CD4-positive, alpha-beta T cell treated with Interleukin-12 subunit alpha and Interleukin-12 subunit beta, for 1 hour (primary cell): Measurements from ENCODE around the gene GRIN1.

Source experiments
- DNase-seq: peaks from one replicate; pipeline ENCODE4 v3.0.0-alpha.2; 2020

GRIN1 gene

GRCh38 chr9:137166380-137167229 lies 27.7 kb downstream of the GRIN1 start:
- DNase-seq: no peak

DNA sequence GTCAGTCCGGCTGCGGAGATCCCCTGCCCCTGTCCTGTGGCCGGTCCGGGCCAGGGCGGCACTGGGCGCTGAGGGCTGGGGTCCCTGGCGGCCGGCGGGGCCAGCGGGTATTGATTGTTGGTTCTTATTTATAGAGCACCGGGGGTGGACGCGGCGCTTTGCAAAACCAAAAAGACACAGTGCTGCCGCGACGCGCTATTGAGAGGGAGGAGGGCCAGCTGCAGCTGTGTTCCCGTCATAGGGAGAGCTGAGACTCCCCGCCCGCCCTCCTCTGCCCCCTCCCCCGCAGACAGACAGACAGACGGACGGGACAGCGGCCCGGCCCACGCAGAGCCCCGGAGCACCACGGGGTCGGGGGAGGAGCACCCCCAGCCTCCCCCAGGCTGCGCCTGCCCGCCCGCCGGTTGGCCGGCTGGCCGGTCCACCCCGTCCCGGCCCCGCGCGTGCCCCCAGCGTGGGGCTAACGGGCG lies 28.4 kb downstream of the GRIN1 start:
- no peak for DNase-seq

DNA sequence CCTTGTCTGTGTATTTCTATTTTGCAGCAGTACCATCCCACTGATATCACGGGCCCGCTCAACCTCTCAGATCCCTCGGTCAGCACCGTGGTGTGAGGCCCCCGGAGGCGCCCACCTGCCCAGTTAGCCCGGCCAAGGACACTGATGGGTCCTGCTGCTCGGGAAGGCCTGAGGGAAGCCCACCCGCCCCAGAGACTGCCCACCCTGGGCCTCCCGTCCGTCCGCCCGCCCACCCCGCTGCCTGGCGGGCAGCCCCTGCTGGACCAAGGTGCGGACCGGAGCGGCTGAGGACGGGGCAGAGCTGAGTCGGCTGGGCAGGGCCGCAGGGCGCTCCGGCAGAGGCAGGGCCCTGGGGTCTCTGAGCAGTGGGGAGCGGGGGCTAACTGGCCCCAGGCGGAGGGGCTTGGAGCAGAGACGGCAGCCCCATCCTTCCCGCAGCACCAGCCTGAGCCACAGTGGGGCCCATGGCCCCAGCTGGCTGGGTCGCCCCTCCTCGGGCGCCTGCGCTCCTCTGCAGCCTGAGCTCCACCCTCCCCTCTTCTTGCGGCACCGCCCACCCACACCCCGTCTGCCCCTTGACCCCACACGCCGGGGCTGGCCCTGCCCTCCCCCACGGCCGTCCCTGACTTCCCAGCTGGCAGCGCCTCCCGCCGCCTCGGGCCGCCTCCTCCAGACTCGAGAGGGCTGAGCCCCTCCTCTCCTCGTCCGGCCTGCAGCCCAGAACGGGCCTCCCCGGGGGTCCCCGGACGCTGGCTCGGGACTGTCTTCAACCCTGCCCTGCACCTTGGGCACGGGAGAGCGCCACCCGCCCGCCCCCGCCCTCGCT lies 29.0 kb downstream of the GRIN1 start:
- DNase-seq: no peak

DNA sequence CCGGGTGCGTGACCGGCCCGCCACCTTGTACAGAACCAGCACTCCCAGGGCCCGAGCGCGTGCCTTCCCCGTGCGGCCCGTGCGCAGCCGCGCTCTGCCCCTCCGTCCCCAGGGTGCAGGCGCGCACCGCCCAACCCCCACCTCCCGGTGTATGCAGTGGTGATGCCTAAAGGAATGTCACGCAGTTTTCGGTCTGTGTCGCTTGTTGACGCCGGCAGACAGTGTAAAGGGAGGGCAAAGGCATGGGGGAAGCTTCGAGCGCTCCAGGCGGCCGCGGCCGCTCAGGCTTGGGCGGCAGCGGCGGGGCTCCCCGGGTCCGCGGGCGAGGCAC lies 29.6 kb downstream of the GRIN1 start:
- DNase-seq: no peak

DNA sequence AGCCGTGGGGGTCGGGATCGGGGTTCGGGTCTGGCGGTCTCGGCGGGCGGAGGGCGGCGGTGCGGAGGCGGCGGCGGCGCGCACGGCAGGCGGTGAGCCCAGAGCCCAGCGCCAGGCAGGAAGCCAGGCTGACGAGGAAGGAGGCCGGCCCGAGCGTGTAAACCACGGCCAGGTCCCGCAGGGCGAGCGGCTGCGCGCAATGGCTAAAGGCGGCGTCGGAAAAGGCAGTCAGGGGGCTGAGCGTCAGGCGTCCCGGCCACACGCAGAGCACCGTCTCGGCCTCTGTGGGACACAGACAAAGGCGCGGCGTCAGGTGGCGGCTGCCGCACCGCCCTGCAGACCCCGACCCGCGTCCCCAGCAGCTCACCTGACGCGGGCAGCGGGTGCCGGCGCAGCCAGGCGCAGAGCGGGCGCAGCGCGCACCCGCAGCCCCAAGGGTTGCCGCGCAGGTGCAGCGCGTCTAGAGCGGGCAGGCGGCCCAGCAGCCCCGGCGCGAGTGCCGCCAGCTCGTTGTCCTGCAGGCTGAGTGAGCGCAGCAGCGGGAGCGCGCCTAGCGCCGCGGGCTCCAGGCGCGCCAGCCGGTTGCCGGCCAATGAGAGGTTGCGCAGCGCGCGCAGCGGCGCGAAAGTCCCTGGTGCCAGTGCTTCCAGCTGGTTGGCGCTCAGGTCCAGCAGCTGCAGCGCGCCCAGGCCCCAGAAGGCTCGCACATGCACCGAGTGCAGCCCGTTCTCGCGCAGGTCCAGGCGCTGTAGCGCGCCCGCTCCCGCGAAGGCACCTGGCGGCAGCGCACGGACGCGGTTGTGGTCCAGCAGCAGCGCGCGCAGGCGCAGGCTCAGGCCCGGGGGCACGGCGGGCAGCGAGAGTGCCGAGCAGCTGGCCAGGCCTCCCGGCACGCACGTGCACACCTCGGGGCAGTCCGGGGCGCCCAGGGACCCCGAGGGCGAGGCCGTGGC lies 30.2 kb downstream of the GRIN1 start:
- DNase-seq: peak; percentile 11

GRCh38 chr9:137169896-137170358 lies 31.0 kb downstream of the GRIN1 start, which contains the start of gene LRRC26:
Gene LRRC26, minus strand, starts transcription at chr9:137170051. Its CDS starts 108 bp downstream, at chr9:137169943.
- DNase-seq: no peak

DNA sequence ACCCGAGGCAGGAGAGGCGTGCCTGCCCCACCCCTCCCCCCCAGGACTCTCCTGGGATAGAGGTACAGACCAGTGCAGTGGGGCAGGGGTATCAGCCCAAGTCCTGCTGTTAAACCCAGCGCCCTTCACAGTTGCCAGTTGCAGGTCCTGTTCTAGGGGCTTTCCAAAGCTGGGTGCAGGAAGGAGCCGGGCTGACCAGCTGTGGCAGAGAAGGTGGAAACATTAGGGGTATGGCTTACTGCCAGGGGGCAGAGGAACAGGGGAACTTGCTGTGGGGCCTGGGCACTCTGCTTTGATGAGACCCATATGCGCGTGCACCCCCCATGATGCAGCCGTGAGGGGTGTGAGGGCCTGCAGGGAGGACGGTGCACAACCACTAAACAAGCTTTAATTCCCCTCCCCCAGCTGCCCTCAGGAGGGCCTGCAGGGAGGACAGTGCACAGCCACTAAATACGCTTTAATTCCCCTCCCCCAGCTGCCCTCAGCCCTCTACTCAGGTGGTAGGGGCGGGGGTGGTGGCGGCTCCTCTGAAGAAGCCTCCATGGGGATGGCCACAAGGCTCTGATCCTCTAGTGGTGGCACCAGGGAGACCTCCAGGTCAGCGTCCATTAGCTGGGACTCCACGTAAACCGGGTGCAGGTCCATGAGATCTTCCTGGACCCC lies 31.7 kb downstream of the GRIN1 start:
- DNase-seq: no peak

DNA sequence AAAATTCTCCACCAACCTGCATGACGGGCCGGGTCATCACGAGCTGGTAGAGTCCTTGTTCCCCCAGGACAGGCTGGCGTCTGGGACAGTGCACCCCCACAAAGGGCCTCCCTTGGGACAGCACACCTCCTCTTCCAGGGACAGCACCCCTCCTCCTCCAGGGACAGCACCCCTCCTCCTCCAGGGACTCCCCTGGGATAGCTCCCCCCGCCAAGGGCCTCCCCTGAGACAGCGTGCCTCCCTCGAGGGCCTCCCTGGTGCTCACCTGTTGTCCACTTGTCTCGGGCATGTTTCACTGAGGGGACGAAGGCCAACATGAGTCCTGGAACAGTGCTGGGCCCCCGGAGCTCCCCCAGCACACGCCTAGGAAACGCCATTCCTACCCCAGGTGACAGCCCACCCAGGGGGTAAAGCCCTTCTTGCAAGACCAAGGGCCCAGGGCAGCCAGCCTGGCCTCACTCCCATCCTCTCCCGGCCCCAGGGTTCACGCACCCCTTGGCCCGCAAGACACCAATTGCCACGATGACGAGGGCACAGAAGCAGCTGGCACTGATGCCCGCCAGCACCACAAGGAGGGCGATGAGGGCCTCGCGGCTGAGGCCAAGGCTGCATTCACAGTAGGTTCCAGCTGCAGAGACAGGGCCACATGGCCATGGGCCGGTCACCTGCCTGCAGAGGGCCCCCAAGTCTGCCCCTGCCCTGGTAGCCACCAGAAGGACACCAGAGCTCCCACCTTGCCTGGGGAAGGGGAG lies 32.4 kb downstream of the GRIN1 start:
- DNase-seq: no peak

DNA sequence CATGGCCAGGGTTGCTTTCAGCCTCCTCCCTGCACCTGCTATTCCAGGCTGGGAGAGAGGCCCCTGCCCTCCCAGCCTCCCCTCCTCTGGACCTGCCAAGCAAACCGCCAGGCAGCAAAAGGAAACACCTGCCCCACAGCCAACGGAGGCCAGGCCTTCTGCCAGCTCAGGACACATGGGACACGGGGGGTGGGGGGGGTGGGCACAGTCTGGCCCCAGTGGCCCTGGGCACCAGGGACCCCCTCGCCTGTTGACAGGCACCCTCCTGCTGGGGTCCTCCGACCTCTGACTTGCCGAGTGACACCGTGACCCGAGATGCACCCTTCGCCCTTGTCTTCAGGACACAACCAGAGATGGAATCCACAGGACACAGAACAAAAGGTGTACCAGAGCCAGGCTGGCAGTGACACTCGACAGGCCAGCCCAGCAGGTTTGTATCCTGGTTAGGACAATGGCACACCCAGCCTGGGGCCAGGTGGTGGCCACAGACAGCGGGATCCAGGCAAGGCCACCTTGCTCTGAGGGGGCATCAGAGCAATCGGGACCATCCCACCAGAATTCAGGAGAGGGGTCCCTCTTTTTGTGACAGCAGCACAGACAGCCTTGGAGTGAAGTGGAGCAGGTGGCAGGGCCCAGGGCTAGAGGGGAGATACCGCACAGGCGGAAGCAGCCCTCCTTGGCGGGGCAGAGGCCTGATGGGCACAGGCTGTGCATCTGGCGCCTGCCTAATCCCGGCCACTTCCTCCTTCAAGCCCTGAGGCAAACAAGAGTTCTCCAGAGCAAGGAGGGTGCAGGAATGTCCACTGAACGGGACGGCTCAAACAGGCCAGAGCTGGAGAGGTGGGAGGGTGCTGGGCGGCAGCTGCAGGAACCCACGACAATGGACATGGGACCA lies 34.2 kb downstream of the GRIN1 start:
- DNase-seq: no peak

- no peak for DNase-seq
These were observed 35.1 kb downstream of the GRIN1 start for GRCh38 chr9:137173796-137174664.

- DNase-seq: no peak
These were observed 35.9 kb downstream of the GRIN1 start for GRCh38 chr9:137174722-137175293.

DNA sequence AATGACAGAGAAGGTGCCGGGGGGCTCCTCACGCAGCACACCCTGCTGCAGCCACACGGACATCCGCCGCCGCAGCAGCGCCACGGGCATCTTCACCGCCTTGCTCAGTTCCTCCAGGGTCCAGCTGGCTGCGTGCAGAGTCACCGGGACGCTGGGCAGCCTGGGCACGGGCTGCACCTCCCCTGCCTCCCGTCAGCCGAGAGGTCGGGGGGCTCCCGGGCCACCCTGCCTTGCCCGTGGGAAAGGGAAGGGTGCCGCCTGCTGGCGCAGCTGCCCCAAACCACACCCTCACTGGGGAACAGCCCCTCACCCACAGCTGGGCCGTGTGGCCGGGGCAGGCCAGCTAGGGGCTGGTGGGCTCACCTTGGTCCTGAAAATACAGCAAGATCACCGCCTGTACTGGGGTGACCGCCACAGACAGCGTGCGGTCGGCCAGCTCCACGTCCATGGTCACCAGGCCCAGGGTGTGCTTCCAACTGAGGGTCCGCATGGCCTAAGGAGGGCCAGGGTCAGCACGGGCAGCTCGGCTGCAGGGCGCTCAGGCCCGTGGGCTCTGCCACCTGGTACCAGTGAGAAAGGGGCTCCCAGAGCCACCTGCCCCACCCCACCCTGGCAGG lies 36.5 kb downstream of the GRIN1 start:
- no peak for DNase-seq

- peak; percentile 21 for DNase-seq
These were observed 37.6 kb downstream of the GRIN1 start for GRCh38 chr9:137176302-137177182.

DNA sequence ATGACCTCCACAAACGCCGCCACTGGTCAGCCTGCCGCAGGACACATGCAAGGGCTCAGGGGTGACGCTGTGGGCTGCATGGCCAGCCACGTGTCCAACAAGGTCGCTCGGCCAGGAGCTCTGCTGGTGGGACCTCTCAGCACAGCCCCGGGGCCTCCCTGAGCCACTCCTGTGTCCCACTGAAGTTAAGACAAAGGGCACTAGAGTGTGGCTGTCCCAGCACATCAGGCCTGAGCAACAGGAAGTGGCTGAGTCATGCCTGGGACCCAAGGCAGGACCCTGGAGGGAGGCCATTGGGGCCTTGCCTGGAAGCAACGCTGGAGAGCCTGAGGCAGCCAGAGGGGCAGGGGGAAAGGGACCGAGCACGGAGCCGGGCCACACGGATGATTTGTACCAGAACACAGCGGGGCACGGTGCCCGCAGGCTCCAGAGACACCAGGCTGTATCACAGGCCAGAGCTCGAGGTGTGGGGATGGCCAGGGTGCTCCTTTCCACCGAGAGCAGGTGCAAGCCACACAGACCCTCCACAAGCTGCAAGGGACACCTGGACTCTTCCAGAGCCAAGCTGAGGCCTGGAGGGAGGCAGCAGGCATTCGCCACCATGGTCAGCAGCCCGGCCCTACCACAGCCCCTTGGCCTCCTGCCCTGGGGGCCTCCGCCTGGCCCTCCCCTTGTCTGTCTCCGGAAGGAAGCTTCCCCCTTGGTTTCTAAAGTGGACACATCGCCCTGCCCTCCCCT lies 39.4 kb downstream of the GRIN1 start:
- DNase-seq: no peak

- DNase-seq: no peak
These were observed 40.1 kb downstream of the GRIN1 start for GRCh38 chr9:137178939-137179630.

- DNase-seq: no peak
These were observed 40.8 kb downstream of the GRIN1 start for GRCh38 chr9:137179761-137180160.
